ENCODE results near the gene LENG1.

DNA sequence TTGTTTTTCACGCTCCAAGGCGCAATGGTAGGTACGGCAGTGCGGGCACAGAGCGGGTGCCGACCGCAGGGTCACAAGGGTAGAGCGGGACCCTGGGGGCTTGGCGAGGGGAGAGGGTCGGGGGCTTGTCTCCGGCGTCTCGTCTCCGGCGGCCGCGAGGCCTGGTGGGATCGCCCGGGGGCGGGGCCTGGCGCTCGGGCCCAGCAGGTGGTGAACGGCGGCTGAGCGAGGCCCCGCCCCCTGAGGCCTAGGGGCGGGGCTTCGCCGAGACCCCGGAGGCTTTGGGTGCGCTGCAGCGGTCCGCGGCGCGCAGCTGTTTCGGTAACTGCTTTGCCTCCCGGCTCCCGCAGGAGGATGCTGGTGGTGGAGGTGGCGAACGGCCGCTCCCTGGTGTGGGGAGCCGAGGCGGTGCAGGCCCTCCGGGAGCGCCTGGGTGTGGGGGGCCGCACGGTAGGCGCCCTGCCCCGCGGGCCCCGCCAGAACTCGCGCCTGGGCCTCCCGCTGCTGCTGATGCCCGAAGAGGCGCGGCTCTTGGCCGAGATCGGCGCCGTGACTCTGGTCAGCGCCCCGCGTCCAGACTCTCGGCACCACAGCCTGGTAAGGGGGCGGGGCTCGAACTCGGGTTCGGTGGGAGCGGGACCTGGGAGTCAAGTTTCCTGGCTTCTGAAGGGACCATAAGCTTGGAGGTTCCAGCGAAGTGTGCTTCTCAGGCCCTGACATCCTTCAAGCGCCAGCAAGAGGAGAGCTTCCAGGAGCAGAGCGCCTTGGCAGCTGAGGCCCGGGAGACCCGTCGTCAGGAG is 31.7 kb upstream of the LENG1 start, which contains the start of gene TSEN34:
- TF ChIP-seq POLR2A (IDR thresholded peaks at IDR 0.05): peak; percentile 45 to 74
- TF ChIP-seq, protein P1, sequence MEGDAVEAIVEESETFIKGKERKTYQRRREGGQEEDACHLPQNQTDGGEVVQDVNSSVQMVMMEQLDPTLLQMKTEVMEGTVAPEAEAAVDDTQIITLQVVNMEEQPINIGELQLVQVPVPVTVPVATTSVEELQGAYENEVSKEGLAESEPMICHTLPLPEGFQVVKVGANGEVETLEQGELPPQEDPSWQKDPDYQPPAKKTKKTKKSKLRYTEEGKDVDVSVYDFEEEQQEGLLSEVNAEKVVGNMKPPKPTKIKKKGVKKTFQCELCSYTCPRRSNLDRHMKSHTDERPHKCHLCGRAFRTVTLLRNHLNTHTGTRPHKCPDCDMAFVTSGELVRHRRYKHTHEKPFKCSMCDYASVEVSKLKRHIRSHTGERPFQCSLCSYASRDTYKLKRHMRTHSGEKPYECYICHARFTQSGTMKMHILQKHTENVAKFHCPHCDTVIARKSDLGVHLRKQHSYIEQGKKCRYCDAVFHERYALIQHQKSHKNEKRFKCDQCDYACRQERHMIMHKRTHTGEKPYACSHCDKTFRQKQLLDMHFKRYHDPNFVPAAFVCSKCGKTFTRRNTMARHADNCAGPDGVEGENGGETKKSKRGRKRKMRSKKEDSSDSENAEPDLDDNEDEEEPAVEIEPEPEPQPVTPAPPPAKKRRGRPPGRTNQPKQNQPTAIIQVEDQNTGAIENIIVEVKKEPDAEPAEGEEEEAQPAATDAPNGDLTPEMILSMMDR (IDR thresholded peaks at IDR 0.05): no peak
